Transverse colon (tissue), 4 donors: ENCODE measurements around the gene TRABD2B.

ENCODE experiments used
- EP300 ChIP-seq: sonication (generic); formaldehyde crosslinking; IDR thresholded peaks from one replicate; pipeline ENCODE4 v1.6.1; 2017; ENCODE audit warnings: antibody characterized with exemption, low read depth
- POLR2A ChIP-seq: fragments of 450-650 bp; IDR thresholded peaks from one replicate; pipeline ENCODE4 v1.6.1; 2016; ENCODE audit warnings: antibody characterized with exemption, mild to moderate bottlenecking, moderate library complexity
- POLR2AphosphoS5 ChIP-seq, 3 donors: sonication (generic); formaldehyde crosslinking; IDR thresholded peaks; one replicate each; pipeline ENCODE4 v1.6.1; 2016; ENCODE audit warnings: antibody characterized with exemption in 3 of 3
- TF ChIP-seq, protein P1 (sequence below), 5 experiments: fragments of 200-600 bp in 3 of 5; fragments of 450-650 bp in 2 of 5; sonication (generic) in 3 of 5; IDR thresholded peaks; 1 replicate in 2 of 5; 2 replicates in 3 of 5; pipeline ENCODE4 v1.5.1; 2016 to 2017; ENCODE audit warnings: antibody characterized with exemption in 5 of 5, inconsistent platforms in 3 of 5, mild to moderate bottlenecking in 2 of 5, moderate library complexity in 1 of 5

DNA sequence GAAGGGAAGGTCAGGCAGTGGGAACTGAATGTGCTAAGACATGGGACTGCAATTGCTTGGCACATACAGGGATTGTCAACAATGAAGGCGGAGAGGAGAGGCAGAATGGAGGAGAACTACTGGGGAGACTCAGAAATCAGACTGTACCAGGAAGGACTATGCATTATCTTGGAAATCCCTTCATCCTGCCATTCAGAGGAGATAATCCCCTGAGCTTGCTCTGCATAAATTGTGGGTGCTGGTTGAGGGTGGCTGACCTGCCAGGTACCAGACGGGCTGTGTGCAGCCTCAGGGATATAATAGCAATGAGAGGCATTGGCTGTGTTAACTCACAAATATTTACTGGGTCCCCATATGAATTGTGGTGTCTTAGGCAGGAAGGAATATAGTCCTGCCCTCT lies 5.0 kb upstream of the TRABD2B start:
- TF ChIP-seq, protein P1, sequence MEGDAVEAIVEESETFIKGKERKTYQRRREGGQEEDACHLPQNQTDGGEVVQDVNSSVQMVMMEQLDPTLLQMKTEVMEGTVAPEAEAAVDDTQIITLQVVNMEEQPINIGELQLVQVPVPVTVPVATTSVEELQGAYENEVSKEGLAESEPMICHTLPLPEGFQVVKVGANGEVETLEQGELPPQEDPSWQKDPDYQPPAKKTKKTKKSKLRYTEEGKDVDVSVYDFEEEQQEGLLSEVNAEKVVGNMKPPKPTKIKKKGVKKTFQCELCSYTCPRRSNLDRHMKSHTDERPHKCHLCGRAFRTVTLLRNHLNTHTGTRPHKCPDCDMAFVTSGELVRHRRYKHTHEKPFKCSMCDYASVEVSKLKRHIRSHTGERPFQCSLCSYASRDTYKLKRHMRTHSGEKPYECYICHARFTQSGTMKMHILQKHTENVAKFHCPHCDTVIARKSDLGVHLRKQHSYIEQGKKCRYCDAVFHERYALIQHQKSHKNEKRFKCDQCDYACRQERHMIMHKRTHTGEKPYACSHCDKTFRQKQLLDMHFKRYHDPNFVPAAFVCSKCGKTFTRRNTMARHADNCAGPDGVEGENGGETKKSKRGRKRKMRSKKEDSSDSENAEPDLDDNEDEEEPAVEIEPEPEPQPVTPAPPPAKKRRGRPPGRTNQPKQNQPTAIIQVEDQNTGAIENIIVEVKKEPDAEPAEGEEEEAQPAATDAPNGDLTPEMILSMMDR (IDR thresholded peaks at IDR 0.05), result no peak
- TF ChIP-seq POLR2A, result no peak
- TF ChIP-seq POLR2AphosphoS5 (IDR thresholded peaks at IDR 0.05), result no peak
- TF ChIP-seq EP300, result no peak
